B cell (primary cell): ENCODE data around the gene LSM10.

ENCODE experiments used
- CTCF ChIP-seq: fragments of 200-600 bp; IDR thresholded peaks from one replicate; pipeline ENCODE4 v1.8.0; 2022; ENCODE audit warnings: antibody characterized with exemption, mild to moderate bottlenecking
- EZH2 ChIP-seq: IDR thresholded peaks from 2 replicates; pipeline ENCODE4 v1.6.1; 2012; ENCODE audit warnings: borderline replicate concordance, low read depth, mild to moderate bottlenecking, moderate library complexity, low read length; ENCODE audit not compliant: insufficient read depth, poor library complexity, severe bottlenecking

DNA sequence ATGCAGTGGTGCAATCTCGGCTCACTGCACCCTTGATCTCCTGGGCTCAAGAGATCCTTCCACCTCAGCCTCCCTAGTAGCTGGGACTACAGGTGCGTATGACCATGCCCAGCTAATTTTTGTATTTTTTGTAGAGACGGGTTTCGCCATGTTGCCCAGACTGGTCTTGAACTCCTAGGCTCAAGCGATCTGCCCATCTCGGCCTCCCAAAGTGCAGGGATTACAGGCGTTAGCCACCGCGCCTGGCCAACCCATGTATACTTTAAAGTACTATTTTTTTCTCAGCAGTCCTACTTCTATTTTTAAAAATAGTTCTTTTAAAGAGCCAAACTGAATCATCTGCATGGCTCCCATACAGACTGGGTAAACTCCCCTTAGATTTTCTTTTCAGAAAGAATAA lies 15.5 kb downstream of the LSM10 start:
- no peak for TF ChIP-seq EZH2
- no peak for TF ChIP-seq CTCF
